Thyroid gland (tissue), 4 donors: Measurements from ENCODE around the gene PPP4R4.

ENCODE experiments used
- POLR2A ChIP-seq, 2 donors: fragments of 450-650 bp; IDR thresholded peaks; one replicate each; pipeline ENCODE4 v1.6.1; 2017; ENCODE audit warnings: antibody characterized with exemption in 2 of 2, mild to moderate bottlenecking in 2 of 2, moderate library complexity in 1 of 2
- TF ChIP-seq, protein P1 (sequence below), 6 experiments: fragments of 200-600 bp in 3 of 6; fragments of 450-650 bp in 3 of 6; sonication (generic) in 3 of 6; IDR thresholded peaks; one replicate each; pipeline ENCODE4 v1.5.1; 2016 to 2019; ENCODE audit warnings: antibody characterized with exemption in 6 of 6, mild to moderate bottlenecking in 2 of 6, inconsistent platforms in 1 of 6, moderate library complexity in 1 of 6

GRCh38 chr14:94316692-94317091, 142.6 kb downstream of the PPP4R4 start:
- TF ChIP-seq, protein P1, sequence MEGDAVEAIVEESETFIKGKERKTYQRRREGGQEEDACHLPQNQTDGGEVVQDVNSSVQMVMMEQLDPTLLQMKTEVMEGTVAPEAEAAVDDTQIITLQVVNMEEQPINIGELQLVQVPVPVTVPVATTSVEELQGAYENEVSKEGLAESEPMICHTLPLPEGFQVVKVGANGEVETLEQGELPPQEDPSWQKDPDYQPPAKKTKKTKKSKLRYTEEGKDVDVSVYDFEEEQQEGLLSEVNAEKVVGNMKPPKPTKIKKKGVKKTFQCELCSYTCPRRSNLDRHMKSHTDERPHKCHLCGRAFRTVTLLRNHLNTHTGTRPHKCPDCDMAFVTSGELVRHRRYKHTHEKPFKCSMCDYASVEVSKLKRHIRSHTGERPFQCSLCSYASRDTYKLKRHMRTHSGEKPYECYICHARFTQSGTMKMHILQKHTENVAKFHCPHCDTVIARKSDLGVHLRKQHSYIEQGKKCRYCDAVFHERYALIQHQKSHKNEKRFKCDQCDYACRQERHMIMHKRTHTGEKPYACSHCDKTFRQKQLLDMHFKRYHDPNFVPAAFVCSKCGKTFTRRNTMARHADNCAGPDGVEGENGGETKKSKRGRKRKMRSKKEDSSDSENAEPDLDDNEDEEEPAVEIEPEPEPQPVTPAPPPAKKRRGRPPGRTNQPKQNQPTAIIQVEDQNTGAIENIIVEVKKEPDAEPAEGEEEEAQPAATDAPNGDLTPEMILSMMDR (IDR thresholded peaks at IDR 0.05) = no peak
- no peak for TF ChIP-seq POLR2A (IDR thresholded peaks at IDR 0.05)
